Stimulated activated CD4-positive, alpha-beta T cell treated with anti-CD3 and anti-CD28 coated beads, Interleukin-4, amount 100 ng/mL, for 48 hours (primary cell): Measurements from ENCODE around the gene KCNN1.
"Not testable (repeated sequence)": the region's sequence is repeated elsewhere in the genome, so short reads cannot be mapped to it uniquely, and the experiment has no call there.

Source experiments
- DNase-seq, 2 donors: peaks; one replicate each; pipeline ENCODE4 v3.0.0-alpha.2; 2020; ENCODE audit warnings: low read depth in 2 of 2

The KCNN1 gene

DNA sequence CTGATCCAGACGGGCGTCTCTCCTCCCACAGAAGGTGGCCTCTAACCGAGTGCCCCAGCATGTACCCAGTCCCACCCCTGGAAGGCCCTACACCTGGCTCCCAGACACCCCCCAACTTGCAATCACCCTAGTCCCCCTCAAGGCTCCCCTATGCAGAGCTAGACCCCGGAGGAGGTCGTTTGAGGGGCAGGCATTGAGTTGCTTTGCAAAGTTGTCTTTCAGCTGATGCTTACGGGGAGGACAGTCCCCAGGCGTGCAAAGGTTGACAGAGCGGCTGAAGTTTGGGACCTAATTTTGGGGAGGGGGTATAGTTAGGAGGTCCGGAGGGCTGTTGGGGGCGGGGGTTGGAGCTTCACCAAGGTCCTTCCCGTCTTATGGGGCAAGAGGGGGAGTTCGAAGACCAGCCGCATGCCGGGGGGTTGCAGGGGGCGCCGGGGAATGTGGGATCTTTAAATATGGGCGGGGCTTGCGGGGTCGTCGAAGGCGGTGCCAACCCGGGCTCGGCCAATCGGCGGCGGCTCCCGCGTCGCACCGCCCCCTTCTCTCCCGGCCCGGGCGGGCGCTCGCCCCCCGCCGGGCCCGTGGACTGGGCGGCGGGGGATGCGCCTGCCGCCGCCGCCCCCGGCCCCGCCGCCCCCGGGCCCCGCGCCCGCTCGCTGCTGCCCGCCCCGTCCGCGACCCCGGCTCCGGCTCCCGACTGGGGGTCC, at the start of gene KCNN1:
Gene KCNN1, plus strand, starts transcription at position 558 of the 707 bp plus-strand sequence. CDS start 6,782 bp downstream, outside the sequence.
- no peak for DNase-seq

- not testable (repeated sequence) for DNase-seq
Observed at GRCh38 chr19:17918151-17918550, 48.8 kb upstream of the KCNN1 start.

DNA sequence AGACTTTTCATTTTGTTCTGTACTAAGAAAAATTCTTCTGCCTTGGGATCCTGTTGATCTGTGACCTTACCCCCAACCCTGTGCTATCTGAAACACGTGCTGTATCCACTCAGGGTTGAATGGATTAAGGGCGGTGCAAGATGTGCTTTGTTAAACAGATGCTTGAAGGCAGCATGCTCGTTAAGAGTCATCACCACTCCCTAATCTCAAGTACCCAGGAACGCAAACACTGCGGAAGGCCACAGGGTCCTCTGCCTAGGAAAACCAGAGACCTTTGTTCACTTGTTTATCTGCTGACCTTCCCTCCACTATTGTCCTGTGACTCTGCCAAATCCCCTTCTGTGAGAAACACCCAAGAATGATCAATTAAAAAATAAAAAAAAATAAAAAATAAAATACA, 47.8 kb upstream of the KCNN1 start:
- not testable (repeated sequence) for DNase-seq

- no peak for DNase-seq
Observed at GRCh38 chr19:17920527-17920926, 46.4 kb upstream of the KCNN1 start.

DNA sequence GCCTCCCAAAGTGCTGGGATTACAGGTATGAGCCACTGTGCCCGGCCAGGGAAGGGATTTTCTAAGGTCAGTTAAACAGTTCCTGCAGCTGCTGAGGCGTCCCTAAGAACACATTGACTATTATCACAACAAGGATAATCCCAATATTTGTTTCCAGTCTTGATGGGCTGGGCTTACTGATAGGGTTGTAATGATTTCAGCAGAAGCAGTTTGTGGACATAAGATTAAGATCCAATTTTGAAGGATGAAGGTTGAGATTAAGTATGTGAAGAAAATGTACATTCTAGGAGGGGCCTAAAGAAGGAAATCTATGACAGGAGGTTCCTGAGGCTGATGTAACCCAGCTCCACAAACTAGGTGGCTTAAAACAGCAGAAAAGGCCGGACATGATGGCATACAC, 44.8 kb upstream of the KCNN1 start:
- DNase-seq = no peak

- DNase-seq = no peak
Observed at GRCh38 chr19:17926044-17926443, 40.9 kb upstream of the KCNN1 start.

- no peak for DNase-seq
Observed at GRCh38 chr19:17929056-17929455, 37.9 kb upstream of the KCNN1 start.

- no peak for DNase-seq
Observed at GRCh38 chr19:17931532-17932191, 35.2 kb upstream of the KCNN1 start.

DNA sequence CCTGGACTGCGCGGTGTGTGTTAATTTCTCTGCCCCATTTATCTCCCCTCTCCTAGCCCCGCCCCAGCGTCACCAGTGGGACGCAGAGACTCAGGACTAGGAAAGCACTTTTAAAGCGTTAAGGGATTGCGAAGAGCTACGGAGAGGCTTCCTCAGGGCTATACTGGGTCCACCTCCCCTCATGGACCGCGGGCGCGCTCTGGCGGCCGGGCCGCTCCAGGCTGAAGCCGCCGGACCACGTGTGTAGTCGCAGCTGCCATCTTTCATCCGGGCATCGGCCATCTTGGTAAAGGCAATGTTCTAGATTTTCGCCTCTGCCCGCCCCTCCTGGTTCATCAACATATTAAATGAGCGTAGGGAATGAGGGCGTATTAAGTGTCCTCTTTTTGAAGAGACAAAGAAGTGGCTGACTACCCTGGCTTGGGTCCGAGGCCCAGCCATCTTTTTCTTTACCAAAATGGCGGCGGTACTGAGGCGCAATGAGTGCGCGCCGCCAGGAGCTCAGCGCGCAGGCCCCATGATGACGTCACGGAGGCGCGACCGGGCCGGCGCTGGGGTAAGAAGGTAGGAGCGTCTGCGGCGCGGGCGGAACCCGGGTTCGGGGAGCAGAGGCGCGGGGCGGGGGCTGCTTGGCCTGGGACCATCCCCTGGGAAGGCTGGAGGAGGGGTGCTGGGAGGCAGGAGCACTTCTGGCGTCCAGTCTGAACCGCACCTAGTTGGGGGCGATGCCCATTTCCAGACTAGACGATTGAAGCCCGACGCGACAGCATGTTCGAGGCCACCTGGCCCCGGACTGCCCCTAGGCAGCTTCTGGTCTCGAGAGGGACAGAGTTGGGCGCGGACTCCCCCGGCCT, 34.2 kb upstream of the KCNN1 start, which contains the start of gene CCDC124:
Gene CCDC124, plus strand, starts transcription at position 531 of the 854 bp plus-strand sequence. CDS start 3,406 bp downstream, outside the sequence.
- peak; percentile 88 to 90 for DNase-seq

GRCh38 chr19:17933414-17934129, 33.3 kb upstream of the KCNN1 start:
- no peak for DNase-seq

DNA sequence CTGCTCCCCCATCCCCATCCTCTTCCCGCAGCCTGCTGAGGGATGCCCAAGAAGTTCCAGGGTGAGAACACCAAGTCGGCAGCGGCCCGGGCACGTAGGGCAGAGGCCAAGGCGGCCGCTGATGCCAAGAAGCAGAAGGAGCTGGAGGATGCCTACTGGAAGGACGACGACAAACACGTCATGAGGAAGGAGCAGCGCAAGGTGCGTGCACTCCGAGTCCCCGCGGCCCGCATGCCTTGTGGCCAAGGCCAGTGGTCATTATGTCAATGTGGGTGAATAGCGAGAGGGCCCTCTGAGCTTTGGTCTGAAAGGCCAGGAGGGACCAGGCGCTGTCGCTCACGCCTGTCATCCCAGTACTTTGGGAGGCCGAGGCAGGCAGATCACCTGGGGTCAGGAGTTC, 30.5 kb upstream of the KCNN1 start:
- DNase-seq = no peak

DNA sequence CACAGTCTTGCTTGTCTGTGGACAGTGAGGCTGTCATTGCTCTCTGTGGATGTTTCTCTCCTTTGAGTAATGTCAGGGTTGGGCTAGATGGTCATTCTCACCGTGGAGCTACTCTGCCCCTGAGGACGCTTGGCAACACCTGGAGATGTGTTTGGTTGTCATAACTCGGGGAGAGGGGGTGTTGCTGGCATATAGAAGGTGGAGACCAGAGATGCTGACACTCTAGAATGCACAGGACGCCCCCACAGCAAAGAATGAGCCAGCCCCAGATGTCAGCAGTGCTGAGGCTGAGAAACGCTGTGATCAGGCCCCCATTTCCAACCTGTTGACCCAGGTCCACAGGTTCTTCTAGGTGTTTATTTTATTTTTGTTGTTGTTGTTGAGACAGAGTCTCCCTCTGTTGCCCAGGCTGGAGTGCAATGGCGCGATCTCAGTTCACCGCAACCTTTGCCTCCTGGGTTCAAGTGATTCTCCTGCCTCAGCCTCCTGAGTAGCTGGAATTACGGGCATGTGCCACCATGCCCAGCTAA, 29.5 kb upstream of the KCNN1 start:
- DNase-seq = no peak

DNA sequence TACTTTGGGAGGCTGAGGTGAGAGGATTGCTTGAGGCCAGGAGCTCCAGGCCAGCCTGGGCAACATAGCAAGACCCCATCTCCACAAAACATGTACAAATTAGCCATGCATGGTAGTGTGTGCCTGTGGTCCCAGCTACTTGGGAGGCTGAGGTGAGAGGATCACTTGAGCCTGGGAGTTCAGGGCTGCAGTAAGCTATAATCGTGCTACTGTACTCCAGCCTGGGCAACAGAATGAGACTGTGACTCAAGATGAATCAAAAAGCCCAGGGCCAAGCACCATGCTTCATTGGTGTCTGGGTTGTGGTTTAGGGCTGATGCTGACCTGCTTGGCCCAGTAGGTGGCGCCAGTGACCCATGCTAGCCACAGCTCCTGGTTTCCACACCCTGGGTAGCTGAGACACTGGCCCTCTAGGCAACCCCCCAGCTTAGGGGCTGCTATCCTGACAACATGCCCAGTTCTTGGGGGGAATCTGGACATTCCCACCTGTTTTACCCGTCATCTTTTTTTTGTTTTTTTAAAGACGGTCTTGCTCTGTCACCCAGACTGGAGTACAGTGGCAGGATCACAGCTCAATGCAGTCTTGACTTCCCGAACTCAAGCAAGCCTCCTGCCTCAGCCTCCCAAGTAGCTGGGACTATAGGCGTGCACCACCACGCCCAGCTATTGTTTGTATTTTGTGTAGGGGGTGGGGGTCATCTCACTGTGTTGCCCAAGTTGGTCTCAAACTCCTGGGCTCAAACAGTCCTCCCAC, 28.6 kb upstream of the KCNN1 start:
- DNase-seq = peak; percentile 74 to 83

- no peak for DNase-seq
Observed at GRCh38 chr19:17942181-17942580, 24.7 kb upstream of the KCNN1 start.

GRCh38 chr19:17942582-17943273, 24.2 kb upstream of the KCNN1 start:
- no peak for DNase-seq

DNA sequence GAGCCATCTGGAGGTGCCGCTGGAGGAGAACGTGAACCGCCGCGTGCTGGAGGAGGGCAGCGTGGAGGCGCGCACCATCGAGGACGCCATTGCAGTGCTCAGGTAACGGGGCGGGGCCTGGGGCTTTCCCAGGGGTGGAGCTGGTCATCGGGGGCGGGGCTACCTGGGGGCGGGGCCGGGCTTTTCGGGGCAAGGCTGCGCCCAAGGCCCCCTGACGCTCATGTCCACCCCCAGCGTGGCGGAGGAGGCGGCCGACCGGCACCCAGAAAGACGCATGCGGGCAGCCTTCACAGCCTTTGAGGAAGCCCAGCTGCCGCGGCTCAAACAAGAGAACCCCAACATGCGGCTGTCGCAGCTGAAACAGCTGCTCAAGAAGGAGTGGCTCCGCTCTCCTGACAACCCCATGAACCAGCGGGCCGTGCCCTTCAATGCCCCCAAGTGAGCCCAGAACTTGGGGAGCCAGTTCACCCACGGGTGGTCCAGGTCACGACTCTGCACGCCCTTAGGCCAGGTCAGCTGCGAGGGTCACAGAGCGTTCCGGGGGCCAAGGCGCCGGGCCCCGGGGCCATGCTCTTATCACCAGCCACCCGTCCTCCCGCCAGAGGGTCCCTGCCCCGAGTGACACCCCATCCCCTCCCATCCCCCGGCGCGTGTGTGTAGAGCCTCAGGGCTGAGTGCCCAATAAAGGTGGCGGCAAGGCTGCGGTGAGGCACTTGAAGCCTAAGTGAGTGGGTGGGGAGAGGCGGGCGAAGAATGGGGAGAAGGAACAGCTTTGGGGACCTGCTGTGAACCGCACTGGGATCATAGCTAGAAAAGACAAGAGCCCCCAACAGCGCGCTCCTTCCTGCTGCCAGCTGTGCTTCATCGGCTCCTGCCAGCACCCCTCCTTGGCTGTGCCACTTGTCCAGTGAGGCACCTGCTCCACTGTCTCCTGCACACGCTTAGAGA, 23.4 kb upstream of the KCNN1 start:
- DNase-seq = no peak

GRCh38 chr19:17944301-17944700, 22.6 kb upstream of the KCNN1 start:
- DNase-seq = no peak

DNA sequence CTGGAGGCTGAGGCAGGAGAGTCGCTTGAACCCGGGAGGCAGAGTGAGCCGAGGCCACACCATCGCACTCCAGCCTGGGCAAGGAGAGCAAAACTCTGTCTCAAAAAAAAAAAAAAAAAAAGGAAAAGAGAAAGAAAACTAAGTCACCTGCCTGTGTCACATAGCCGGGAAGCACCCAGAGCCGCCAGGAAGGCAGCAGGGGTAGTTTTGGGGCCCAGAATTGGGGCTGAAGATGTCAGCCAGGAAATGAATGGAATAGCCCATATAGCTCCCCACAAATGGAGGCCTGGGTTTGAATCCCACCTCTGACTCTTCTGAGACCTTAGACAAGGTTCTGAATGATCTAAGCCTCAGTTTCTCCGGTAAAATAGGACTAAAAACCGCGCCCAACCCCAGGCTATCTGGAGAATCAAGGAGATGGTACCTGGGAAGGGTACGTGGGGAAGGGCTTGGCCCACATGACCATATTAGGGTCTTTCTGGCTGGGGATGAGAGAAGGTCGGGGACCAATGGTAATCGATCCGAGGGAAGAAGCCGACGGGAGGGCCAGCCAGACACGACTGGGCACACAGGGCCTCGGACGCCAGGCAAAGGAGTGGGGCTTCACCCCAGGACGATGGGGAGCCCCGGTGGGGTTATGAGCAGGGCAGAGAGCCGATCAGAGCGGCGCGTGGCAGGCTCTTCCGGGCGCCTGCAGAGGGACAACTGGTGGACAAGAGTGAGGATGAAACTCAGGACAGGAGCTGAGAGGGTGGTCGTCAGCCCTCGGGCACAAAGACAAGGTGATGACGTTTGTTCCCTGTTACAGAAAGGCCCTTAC, 19.7 kb upstream of the KCNN1 start:
- DNase-seq = no peak
